DMS53 (cell line): ENCODE measurements around the gene MAST3.

Experiments used
- DNase-seq: peaks from one replicate; lab custom pipeline; 2025; lab: John Stamatoyannopoulos, UW

Gene MAST3

GRCh38 chr19:18190278-18190677, 92.7 kb downstream of the MAST3 start:
- no peak for DNase-seq

- no peak for DNase-seq
These were observed 94.1 kb downstream of the MAST3 start for GRCh38 chr19:18191640-18192062.

GRCh38 chr19:18192673-18193387, 95.3 kb downstream of the MAST3 start, which contains the start of gene MPV17L2:
MPV17L2 (plus strand) TSS chr19:18193218; CDS start chr19:18193282, 64 bp downstream.
- DNase-seq, result peak; percentile 99

- DNase-seq, result peak; percentile 28
These were observed 96.0 kb downstream of the MAST3 start for GRCh38 chr19:18193388-18194180.

GRCh38 chr19:18194181-18194530, 96.6 kb downstream of the MAST3 start:
- DNase-seq, result no peak

GRCh38 chr19:18194554-18195238, 97.1 kb downstream of the MAST3 start:
- DNase-seq, result no peak

- DNase-seq, result no peak
These were observed 98.9 kb downstream of the MAST3 start for GRCh38 chr19:18196511-18196845.

GRCh38 chr19:18197306-18197705, 99.7 kb downstream of the MAST3 start:
- no peak for DNase-seq

- DNase-seq, result no peak
These were observed 100.4 kb downstream of the MAST3 start for GRCh38 chr19:18197941-18198340.

GRCh38 chr19:18198374-18198773, 100.8 kb downstream of the MAST3 start:
- no peak for DNase-seq
